ENCODE results near the gene CHGA.

DNA sequence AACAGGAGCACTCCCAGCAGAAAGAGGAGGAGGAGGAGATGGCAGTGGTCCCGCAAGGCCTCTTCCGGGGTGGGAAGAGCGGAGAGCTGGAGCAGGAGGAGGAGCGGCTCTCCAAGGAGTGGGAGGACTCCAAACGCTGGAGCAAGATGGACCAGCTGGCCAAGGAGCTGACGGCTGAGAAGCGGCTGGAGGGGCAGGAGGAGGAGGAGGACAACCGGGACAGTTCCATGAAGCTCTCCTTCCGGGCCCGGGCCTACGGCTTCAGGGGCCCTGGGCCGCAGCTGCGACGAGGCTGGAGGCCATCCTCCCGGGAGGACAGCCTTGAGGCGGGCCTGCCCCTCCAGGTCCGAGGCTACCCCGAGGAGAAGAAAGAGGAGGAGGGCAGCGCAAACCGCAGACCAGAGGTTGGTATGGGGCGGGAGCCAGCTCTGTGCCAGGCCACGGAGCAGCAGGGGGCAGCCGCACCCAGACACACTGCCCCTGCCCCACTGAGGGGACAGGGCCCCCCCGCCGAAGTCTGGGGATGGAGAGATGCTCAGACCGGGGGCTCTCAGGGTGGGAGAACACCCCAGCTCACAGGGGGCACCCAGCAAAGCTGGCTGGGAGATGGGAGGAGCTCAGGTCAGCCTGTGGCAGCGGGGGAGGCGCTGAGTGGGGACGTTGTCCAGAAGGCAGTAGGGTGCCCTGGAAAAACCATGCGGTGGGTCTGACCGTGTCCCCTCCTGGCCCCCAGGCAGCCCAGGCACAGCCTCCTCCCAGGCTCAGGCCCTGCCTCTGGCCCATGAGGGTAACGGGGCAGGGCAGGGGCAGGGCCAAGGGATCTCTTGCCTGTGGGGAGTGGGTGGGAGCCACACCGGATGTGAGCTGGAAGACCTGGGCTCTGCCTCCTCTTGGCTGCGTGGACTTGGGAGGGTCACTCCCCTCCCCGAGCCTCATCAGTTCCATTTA, 9.8 kb downstream of the CHGA start:
- TF ChIP-seq, protein P1, sequence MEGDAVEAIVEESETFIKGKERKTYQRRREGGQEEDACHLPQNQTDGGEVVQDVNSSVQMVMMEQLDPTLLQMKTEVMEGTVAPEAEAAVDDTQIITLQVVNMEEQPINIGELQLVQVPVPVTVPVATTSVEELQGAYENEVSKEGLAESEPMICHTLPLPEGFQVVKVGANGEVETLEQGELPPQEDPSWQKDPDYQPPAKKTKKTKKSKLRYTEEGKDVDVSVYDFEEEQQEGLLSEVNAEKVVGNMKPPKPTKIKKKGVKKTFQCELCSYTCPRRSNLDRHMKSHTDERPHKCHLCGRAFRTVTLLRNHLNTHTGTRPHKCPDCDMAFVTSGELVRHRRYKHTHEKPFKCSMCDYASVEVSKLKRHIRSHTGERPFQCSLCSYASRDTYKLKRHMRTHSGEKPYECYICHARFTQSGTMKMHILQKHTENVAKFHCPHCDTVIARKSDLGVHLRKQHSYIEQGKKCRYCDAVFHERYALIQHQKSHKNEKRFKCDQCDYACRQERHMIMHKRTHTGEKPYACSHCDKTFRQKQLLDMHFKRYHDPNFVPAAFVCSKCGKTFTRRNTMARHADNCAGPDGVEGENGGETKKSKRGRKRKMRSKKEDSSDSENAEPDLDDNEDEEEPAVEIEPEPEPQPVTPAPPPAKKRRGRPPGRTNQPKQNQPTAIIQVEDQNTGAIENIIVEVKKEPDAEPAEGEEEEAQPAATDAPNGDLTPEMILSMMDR (CRISPR knock-in tag; IDR thresholded peaks at IDR 0.05): no peak
- TF ChIP-seq NFE2L1 (CRISPR knock-in tag; IDR thresholded peaks at IDR 0.05; ENCODE audit: borderline replicate concordance) (no peak), EZH2 (conservative IDR thresholded peaks at IDR 0.05; ENCODE audit: low read depth, low read length) (no peak), HDAC6 (IDR thresholded peaks at IDR 0.05; ENCODE audit: low read depth, low read length) (no peak), RELA (CRISPR knock-in tag; IDR thresholded peaks at IDR 0.05) (no peak), POLR2A (IDR thresholded peaks at IDR 0.05; ENCODE audit: insufficient read depth in 1 of 2, low read depth in 2 of 2, low read length in 2 of 2) (no peak), POLR2AphosphoS5 (IDR thresholded peaks at IDR 0.05; ENCODE audit: low read depth, low read length) (no peak), JUN (CRISPR knock-in tag; IDR thresholded peaks at IDR 0.05) (no peak), ZNF674 (CRISPR knock-in tag; IDR thresholded peaks at IDR 0.05; ENCODE audit: low read depth) (no peak)
- TF ChIP-seq, protein P2, sequence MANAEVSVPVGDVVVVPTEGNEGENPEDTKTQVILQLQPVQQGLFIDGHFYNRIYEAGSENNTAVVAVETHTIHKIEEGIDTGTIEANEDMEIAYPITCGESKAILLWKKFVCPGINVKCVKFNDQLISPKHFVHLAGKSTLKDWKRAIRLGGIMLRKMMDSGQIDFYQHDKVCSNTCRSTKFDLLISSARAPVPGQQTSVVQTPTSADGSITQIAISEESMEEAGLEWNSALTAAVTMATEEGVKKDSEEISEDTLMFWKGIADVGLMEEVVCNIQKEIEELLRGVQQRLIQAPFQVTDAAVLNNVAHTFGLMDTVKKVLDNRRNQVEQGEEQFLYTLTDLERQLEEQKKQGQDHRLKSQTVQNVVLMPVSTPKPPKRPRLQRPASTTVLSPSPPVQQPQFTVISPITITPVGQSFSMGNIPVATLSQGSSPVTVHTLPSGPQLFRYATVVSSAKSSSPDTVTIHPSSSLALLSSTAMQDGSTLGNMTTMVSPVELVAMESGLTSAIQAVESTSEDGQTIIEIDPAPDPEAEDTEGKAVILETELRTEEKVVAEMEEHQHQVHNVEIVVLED (CRISPR knock-in tag; IDR thresholded peaks at IDR 0.05; ENCODE audit: borderline replicate concordance): no peak
